Endodermal cell (in vitro differentiated cells): ENCODE measurements around the gene THOC7. TPM values are rescaled to one million over a fixed set of nuclear protein-coding genes. Genes with fewer than 3 reads are reported as not detected.
A peak's percentile ranks its signal among the peaks of the same experiment; 100 is the strongest.

Experiments
- DNase-seq: peaks from one replicate; pipeline ENCODE4 v3.0.0-alpha.2; 2017
- H3K27ac ChIP-seq: 2 replicates; pipeline ENCODE4 v1.5.1; 2013; ENCODE audit warnings: mild to moderate bottlenecking, low read depth, low read length, moderate library complexity
- H3K27me3 ChIP-seq: 2 replicates; pipeline ENCODE4 v1.6.1; 2013; ENCODE audit warnings: mild to moderate bottlenecking, low read length, moderate library complexity; ENCODE audit not compliant: insufficient read depth, control insufficient read depth, poor library complexity, severe bottlenecking
- H3K36me3 ChIP-seq: 2 replicates; pipeline ENCODE4 v1.7.0; 2013; ENCODE audit warnings: mild to moderate bottlenecking, low read length, moderate library complexity; ENCODE audit not compliant: control insufficient read depth, insufficient read depth
- H3K4me1 ChIP-seq: one replicate; pipeline ENCODE4 v1.7.0; 2013; ENCODE audit warnings: low read length; ENCODE audit not compliant: control insufficient read depth, insufficient read depth
- H3K4me3 ChIP-seq: 2 replicates; pipeline ENCODE4 v1.5.1; 2013; ENCODE audit warnings: mild to moderate bottlenecking, low read length, moderate library complexity
- H3K9ac ChIP-seq: 2 replicates; pipeline ENCODE4 v1.6.1; 2013; ENCODE audit warnings: mild to moderate bottlenecking, low read length, moderate library complexity; ENCODE audit not compliant: poor library complexity, severe bottlenecking; ENCODE audit errors: extremely low read depth
- H3K9me3 ChIP-seq: 2 replicates; pipeline ENCODE4 v1.6.1; 2013; ENCODE audit warnings: mild to moderate bottlenecking, low read length, moderate library complexity; ENCODE audit not compliant: control insufficient read depth
- H3K27ac Mint-ChIP-seq: 2 replicates; pipeline ENCODE4 v1.8.0; 2020; ENCODE audit warnings: mixed read lengths
- H3K27me3 Mint-ChIP-seq: 2 replicates; pipeline ENCODE4 v1.8.0; 2021; ENCODE audit warnings: mild to moderate bottlenecking, mixed read lengths; ENCODE audit not compliant: insufficient read depth
- H3K36me3 Mint-ChIP-seq: 2 replicates; pipeline ENCODE4 v1.8.0; 2020; ENCODE audit warnings: low read depth, mixed read lengths
- H3K4me1 Mint-ChIP-seq: 2 replicates; pipeline ENCODE4 v1.8.0; 2020; ENCODE audit warnings: mixed read lengths
- H3K4me3 Mint-ChIP-seq: 2 replicates; pipeline ENCODE4 v1.8.0; 2020; ENCODE audit warnings: mild to moderate bottlenecking, moderate library complexity, mixed read lengths
- H3K9me3 Mint-ChIP-seq: 2 replicates; pipeline ENCODE4 v1.8.0; 2020; ENCODE audit warnings: mild to moderate bottlenecking, mixed read lengths
- WGBS, 2 experiments: methylation state at CpG; one replicate each; pipeline versions ENCODE4 v1.1.5 to v1.1.7; 2013; ENCODE audit warnings: missing lambda C conversion rate in 2 of 2, mixed read lengths in 1 of 2; ENCODE audit not compliant: insufficient coverage in 1 of 2, insufficient read length in 1 of 2; 5-methylcytosine and 5-hydroxymethylcytosine counted together
- total RNA-seq, 2 donors: library from RNA; stranded (reverse); fragmentation: NEBNext Ultra II Directional in 1 of 2; extraction: Animal tissue kit (Norgen Biotek cat#: 25700) in 1 of 2; gene quantifications; 2 replicates in 1 of 2; 3 replicates in 1 of 2; pipeline ENCODE4 v1.2.1, GENCODE V29; 2021
- TF ChIP-seq, protein P1 (sequence below): fragments of 200-600 bp; sonication (generic); conservative IDR thresholded peaks from 2 replicates; pipeline ENCODE4 v1.5.0; 2021; ENCODE audit warnings: antibody characterized with exemption, mild to moderate bottlenecking

The THOC7 gene
- total RNA-seq, 2 donors from 2014 or later: 91.8 to 103 TPM

DNA sequence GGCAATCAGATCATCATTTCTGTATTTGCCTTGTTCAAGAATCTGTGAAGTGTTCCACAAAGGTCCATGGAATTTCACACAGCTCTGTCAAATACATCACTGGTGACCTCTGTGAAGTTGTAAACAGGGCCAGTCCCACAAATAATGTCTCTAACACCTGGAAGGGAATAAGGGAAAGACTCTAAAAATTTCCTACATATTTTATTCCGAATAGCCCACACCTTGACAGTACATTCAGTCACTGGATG is 44.5 kb downstream of the THOC7 start, which contains the start of gene C3orf49:
Gene C3orf49 (plus strand): TSS at position 149 of the 248 bp plus-strand sequence. CDS start 173 bp downstream, outside the sequence.
- no peaks in the 10 kb centered on the region for H3K9me3 ChIP-seq
- H3K27me3 ChIP-seq: peaks cover 17% of the 10 kb centered on the region
- H3K4me1 ChIP-seq: peaks cover 5% of the 10 kb centered on the region
- WGBS, 2 experiments: 100% methylated on average over 1 of the region's 1 CpG; no CpG with 5 or more reads in 1 of the 2 experiments
- peaks cover 12% of the 10 kb centered on the region for H3K4me1 Mint-ChIP-seq
- no peak for DNase-seq
- no peak within 1 kb of the TSS for H3K4me3 ChIP-seq
- H3K27ac ChIP-seq: no peak within 1 kb of the TSS
- TF ChIP-seq, protein P1, sequence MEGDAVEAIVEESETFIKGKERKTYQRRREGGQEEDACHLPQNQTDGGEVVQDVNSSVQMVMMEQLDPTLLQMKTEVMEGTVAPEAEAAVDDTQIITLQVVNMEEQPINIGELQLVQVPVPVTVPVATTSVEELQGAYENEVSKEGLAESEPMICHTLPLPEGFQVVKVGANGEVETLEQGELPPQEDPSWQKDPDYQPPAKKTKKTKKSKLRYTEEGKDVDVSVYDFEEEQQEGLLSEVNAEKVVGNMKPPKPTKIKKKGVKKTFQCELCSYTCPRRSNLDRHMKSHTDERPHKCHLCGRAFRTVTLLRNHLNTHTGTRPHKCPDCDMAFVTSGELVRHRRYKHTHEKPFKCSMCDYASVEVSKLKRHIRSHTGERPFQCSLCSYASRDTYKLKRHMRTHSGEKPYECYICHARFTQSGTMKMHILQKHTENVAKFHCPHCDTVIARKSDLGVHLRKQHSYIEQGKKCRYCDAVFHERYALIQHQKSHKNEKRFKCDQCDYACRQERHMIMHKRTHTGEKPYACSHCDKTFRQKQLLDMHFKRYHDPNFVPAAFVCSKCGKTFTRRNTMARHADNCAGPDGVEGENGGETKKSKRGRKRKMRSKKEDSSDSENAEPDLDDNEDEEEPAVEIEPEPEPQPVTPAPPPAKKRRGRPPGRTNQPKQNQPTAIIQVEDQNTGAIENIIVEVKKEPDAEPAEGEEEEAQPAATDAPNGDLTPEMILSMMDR: no peak
- no peaks in the 10 kb centered on the region for H3K36me3 ChIP-seq
- peaks cover 5% of the 10 kb centered on the region for H3K36me3 Mint-ChIP-seq
- no peak within 1 kb of the TSS for H3K4me3 Mint-ChIP-seq
- H3K9ac ChIP-seq: no peak within 1 kb of the TSS
- H3K9me3 Mint-ChIP-seq: no peaks in the 10 kb centered on the region
- no peak within 1 kb of the TSS for H3K27ac Mint-ChIP-seq
- H3K27me3 Mint-ChIP-seq: peaks cover 18% of the 10 kb centered on the region

DNA sequence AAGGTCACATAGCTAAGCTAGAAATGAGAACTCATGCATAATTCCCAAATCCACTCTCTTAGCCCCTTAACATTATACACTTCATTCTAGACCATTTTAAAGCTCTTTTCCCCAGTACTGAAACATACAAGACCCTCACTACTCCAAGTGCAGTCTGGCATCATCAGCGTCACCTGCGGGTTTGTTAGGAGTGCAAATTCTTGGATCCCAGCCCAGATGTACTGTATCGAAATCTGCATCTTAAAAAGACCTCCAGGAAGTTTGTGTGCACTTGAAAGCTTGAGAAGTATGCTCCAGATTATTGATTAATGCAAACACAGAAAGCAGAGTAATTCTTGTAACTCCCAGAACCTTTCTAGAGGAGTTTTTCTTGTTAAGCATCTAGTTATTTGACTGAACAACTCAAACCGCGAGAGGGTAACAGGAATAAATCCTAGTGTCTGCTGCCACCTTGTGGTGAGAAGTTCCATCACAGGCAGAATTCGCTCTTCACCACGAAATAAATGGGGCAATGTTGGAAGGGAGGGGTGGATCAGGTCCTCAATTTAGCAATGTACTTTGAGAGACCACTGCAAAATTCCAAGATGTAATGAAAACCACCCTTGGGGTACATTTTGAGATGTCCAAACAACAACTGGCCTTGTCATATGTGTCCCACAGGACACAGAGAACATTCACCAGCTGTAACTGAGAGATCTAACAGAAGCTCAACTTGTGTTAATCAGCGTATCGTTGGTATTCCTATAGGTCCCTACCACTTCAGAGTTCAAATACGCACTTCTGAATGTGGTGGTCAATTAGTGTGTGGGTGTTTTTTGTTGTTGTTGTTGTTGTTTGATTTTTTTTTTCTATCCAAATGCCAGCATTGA is 45.1 kb downstream of the THOC7 start:
- 40 to 55% methylated on average over 6 to 10 of the region's 10 CpGs for WGBS, 2 experiments
- Histone ChIP-seq H3K27me3 (peaks cover 17% of the 10 kb centered on the region), H3K36me3 (no peaks in the 10 kb centered on the region), H3K4me3 (no peak overlapping the region), H3K4me1 (peaks cover 10% of the 10 kb centered on the region), H3K27ac (no peak overlapping the region), H3K9me3 (no peaks in the 10 kb centered on the region), H3K9ac (no peak overlapping the region)
- TF ChIP-seq, protein P1: peak; percentile 93
- H3K27ac Mint-ChIP-seq: no peak overlapping the region
- peaks cover 18% of the 10 kb centered on the region for H3K4me1 Mint-ChIP-seq
- H3K9me3 Mint-ChIP-seq: no peaks in the 10 kb centered on the region
- no peak overlapping the region for H3K4me3 Mint-ChIP-seq
- H3K36me3 Mint-ChIP-seq: peaks cover 5% of the 10 kb centered on the region
- DNase-seq: peak; percentile 84
- H3K27me3 Mint-ChIP-seq: peaks cover 18% of the 10 kb centered on the region

DNA sequence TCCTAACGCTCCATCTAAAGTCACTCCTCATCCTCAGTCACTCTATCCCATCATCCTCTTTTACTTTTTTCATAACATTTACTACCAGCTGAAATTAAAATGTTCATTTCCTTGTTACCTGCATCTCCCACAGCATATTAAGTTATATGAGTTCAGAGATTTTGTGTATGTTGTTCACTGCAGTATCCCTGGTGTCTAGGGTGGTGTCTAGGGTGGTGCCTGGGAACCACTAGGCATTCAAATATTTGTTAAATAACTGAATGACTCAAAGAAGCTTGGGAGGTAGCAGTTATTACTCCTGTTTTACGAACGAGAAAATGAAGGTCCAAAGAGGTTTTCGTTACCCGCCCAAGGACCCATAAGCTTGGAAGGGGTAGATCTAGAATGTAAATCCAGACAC is 46.4 kb downstream of the THOC7 start:
- TF ChIP-seq, protein P1: no peak
- Mint-ChIP-seq H3K27ac (no peak overlapping the region), H3K4me1 (peaks cover 22% of the 10 kb centered on the region), H3K27me3 (peaks cover 22% of the 10 kb centered on the region), H3K9me3 (no peaks in the 10 kb centered on the region), H3K36me3 (peaks cover 3% of the 10 kb centered on the region), H3K4me3 (no peak overlapping the region)
- Histone ChIP-seq H3K27me3 (peaks cover 17% of the 10 kb centered on the region), H3K36me3 (no peaks in the 10 kb centered on the region), H3K4me3 (no peak overlapping the region), H3K27ac (no peak overlapping the region), H3K9ac (no peak overlapping the region), H3K9me3 (no peaks in the 10 kb centered on the region), H3K4me1 (peaks cover 11% of the 10 kb centered on the region)
- no peak for DNase-seq
- WGBS, 2 experiments: 92 to 95% methylated on average over 5 of the region's 5 CpGs
